Ishikawa (cell line): Measurements from ENCODE around the gene CLPSL1.

Experiments used
- MAX ChIP-seq: IDR thresholded peaks from 2 replicates; pipeline ENCODE4 v1.6.1; 2012
- RAD21 ChIP-seq: IDR thresholded peaks from 2 replicates; pipeline ENCODE4 v1.6.1; 2012; ENCODE audit warnings: low read depth
- TAF1 ChIP-seq: IDR thresholded peaks from 2 replicates; pipeline ENCODE4 v1.6.1; 2012; ENCODE audit warnings: low read depth, mild to moderate bottlenecking

DNA sequence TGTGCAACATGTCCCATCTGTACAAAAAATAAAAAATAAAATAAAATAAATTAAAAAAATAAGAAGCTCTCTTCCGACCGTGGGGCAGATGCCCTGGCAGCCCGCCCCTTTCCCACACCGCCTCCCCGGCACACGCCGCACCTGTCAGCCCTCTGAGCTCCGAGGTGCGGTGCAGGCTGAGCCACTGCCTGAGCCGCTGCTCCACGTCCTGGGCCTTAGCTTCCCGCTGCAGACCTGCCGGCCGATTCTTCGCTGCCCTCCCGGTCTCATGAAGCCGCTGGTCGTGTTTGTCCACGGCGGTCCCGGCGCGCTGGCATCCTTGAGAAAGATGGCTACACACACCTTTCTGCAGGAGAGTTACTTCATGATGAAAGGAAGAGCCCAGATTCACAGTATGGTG, 15.1 kb upstream of the CLPSL1 start:
- TF ChIP-seq TAF1 (no peak), MAX (no peak), RAD21 (no peak)
